GM12878 (cell line): ENCODE measurements around the gene STPG3. TPM values are rescaled to one million over a fixed set of nuclear protein-coding genes. Genes with fewer than 3 reads are reported as not detected.

Experiments
- ATAC-seq: fragments of 200-7000 bp; cut with Tn5 transposase; 3 replicates; pipeline ENCODE4 v1.9.1; 2020; ENCODE audit warnings: mild to moderate bottlenecking, moderate library complexity
- BruUV-seq: library from RNA; stranded (reverse); fragments of 400-500 nt; replicated peaks from 2 replicates; lab custom pipeline; 2021; lab: Mats Ljungman, UMichigan
- CTCF ChIA-PET: fragments of 300-600 bp; sonication (Branson Sonifier 250); formaldehyde crosslinking; extraction: SDS; loops from one replicate; lab custom pipeline; 2021; ENCODE audit warnings: inconsistent platforms; lab: Yijun Ruan, JAX
- POLR2A ChIA-PET: fragments of 350-600 bp; formaldehyde crosslinking; extraction: SDS; loops from one replicate; lab custom pipeline; 2021; ENCODE audit warnings: inconsistent platforms; lab: Charles Lee
- RAD21 ChIA-PET: fragments of 300-600 bp; sonication (Branson Sonifier 250); formaldehyde crosslinking; loops from one replicate; lab custom pipeline; 2023; ENCODE audit warnings: antibody characterized with exemption; ENCODE audit not compliant: unreplicated experiment; lab: Charles Lee
- SMC1A ChIA-PET: fragments of 300-600 bp; sonication (Branson Sonifier 250); formaldehyde crosslinking; loops from one replicate; lab custom pipeline; 2023; ENCODE audit not compliant: unreplicated experiment, uncharacterized antibody; lab: Charles Lee
- DNase-seq: peaks from one replicate; pipeline ENCODE4 v3.0.0-alpha.2; 2011; ENCODE audit warnings: low read depth, low spot score
- FAIRE-seq: peaks from 3 replicates; lab custom pipeline; 2011; peaks lifted over from hg19 to GRCh38; lab: Jason Lieb, UNC
- H2AFZ ChIP-seq: 2 replicates; pipeline ENCODE4 v1.6.0; 2011; ENCODE audit warnings: low read depth, low read length, control low read depth; ENCODE audit not compliant: control insufficient read depth
- H3K27ac ChIP-seq: 2 replicates; pipeline ENCODE4 v1.5.1; 2011; ENCODE audit warnings: control low read depth; ENCODE audit not compliant: control insufficient read depth, insufficient read depth
- H3K27me3 ChIP-seq, 2 experiments: replicated peaks in 1 of 2; 2 replicates each; pipeline versions ENCODE4 v1.6.0 to v1.6.1; 2011; ENCODE audit warnings: low read length in 1 of 2; ENCODE audit not compliant: control insufficient read depth in 2 of 2, insufficient read depth in 2 of 2
- H3K36me3 ChIP-seq, 2 experiments: 2 replicates each; pipeline ENCODE4 v1.5.1; 2011; ENCODE audit warnings: low read length in 1 of 2; ENCODE audit not compliant: control insufficient read depth in 2 of 2, insufficient read depth in 2 of 2
- H3K4me1 ChIP-seq: 2 replicates; pipeline ENCODE4 v1.6.1; 2011; ENCODE audit warnings: mild to moderate bottlenecking, low read length, moderate library complexity, mixed read lengths; ENCODE audit not compliant: control insufficient read depth, insufficient read depth
- H3K4me2 ChIP-seq: 2 replicates; pipeline ENCODE4 v1.6.0; 2011; ENCODE audit warnings: control low read depth; ENCODE audit not compliant: control insufficient read depth, insufficient read depth
- H3K4me3 ChIP-seq: fragments of 200-600 bp; sonication (generic); 2 replicates; pipeline ENCODE4 v1.5.1; 2016
- H3K79me2 ChIP-seq: 2 replicates; pipeline ENCODE4 v1.6.0; 2011; ENCODE audit warnings: low read length; ENCODE audit not compliant: control insufficient read depth, insufficient read depth
- H3K9ac ChIP-seq: 2 replicates; pipeline ENCODE4 v1.8.0; 2011; ENCODE audit warnings: low read length, control low read depth, mixed read lengths; ENCODE audit not compliant: control insufficient read depth, insufficient read depth
- H3K9me3 ChIP-seq: replicated peaks from 3 replicates; pipeline ENCODE4 v1.5.1; 2011; ENCODE audit warnings: mild to moderate bottlenecking, low read length; ENCODE audit not compliant: control insufficient read depth, insufficient read depth
- H4K20me1 ChIP-seq: 2 replicates; pipeline ENCODE4 v1.6.0; 2011; ENCODE audit not compliant: control insufficient read depth, insufficient read depth
- CREM ChIP-seq: IDR thresholded peaks from 2 replicates; pipeline ENCODE4 v1.6.1; 2014; ENCODE audit warnings: antibody characterized with exemption, low read depth
- E2F4 ChIP-seq: IDR thresholded peaks from 2 replicates; pipeline ENCODE4 v1.6.1; 2012; ENCODE audit warnings: low read depth, low read length, improper control_type of control experiment
- NBN ChIP-seq: fragments of 450-650 bp; IDR thresholded peaks from 2 replicates; pipeline ENCODE4 v1.6.1; 2016
- SMAD5 ChIP-seq: IDR thresholded peaks from 2 replicates; pipeline ENCODE4 v1.6.1; 2016; ENCODE audit warnings: antibody characterized with exemption, low read depth
- STAT1 ChIP-seq: fragments of 450-650 bp; conservative IDR thresholded peaks from 2 replicates; pipeline ENCODE4 v1.6.1; 2014; ENCODE audit warnings: antibody characterized with exemption, mild to moderate bottlenecking
- ZNF207 ChIP-seq: fragments of 450-650 bp; IDR thresholded peaks from 2 replicates; pipeline ENCODE4 v1.6.1; 2014; ENCODE audit warnings: antibody characterized with exemption, mild to moderate bottlenecking, borderline replicate concordance
- WGBS: methylation state at CpG from one replicate; pipeline ENCODE4 v1.1.6; 2016; ENCODE audit warnings: low lambda C conversion rate; ENCODE audit not compliant: insufficient replicate concordance, insufficient coverage; ENCODE audit errors: missing lambda C conversion rate; 5-methylcytosine and 5-hydroxymethylcytosine counted together
- in situ Hi-C: fragments of 300-500 bp; cut with MboI; formaldehyde crosslinking; loops from 9 replicates; pipeline ENCODE4 v1.14.3; 2018; ENCODE audit warnings: mixed read lengths
- intact Hi-C: fragments of 100-400 bp; cut with micrococcal nuclease; formaldehyde crosslinking; loops from one replicate; pipeline ENCODE4 v1.14.2; 2022; ENCODE audit not compliant: unreplicated experiment
- polyA plus RNA-seq, 11 experiments: library from polyadenylated mRNA; depleted of rRNA in 4 of 11; unstranded in 6 of 11; stranded (reverse) in 5 of 11; fragments of >200 nt; fragmentation: Nextera tagmentation in 4 of 11; fragmentation: Illumina TruSeq in 1 of 11; extraction: Ambion mirVana in 4 of 11; extraction: Trizol in 1 of 11; gene quantifications; 1 replicate in 1 of 11; 2 replicates in 10 of 11; pipeline versions ENCODE4 v1.2.1 to v1.2.3, GENCODE V29; 2011 to 2016; ENCODE audit warnings: inconsistent platforms in 2 of 11, missing spikeins in 2 of 11, low read depth in 1 of 11
- total RNA-seq, 4 experiments: library from RNA; depleted of rRNA in 3 of 4; stranded (reverse); fragments of >200 nt in 3 of 4; fragmentation: Illumina TruSeq in 1 of 4; extraction: Trizol in 1 of 4; gene quantifications; 2 replicates each; pipeline versions ENCODE4 v1.2.1 to v1.2.3, GENCODE V29; 2013 to 2021

Gene STPG3
- total and polyA plus RNA-seq, 10 of the 15 experiments (the other 5 are each of a cell fraction or from before 2014, with no cell fraction given): not detected

GRCh38 chr9:137271696-137272076, 20.6 kb downstream of the STPG3 start:
- WGBS: 33% methylated on average over 3 of the region's 3 CpGs
- TF ChIP-seq E2F4: no peak
- no peak for TF ChIP-seq NBN
- TF ChIP-seq CREM: no peak
- no peak for TF ChIP-seq STAT1
- TF ChIP-seq SMAD5: no peak
- no peak for TF ChIP-seq ZNF207
- ChIA-PET CTCF (no interaction called here), POLR2A (interaction anchor here (0.6 kb wide), 1 partner anchor 61 kb away, joined by 3 read pairs; no protein-coding TSS in a partner anchor), RAD21 (interaction anchor here (0.6 kb wide), 1 partner anchor 17 kb away, joined by 3 read pairs; no protein-coding TSS in a partner anchor), SMC1A (no interaction called here)
- Histone ChIP-seq H3K9me3 (no peaks in the 10 kb centered on the region), H3K4me1 (peaks cover 43% of the 10 kb centered on the region), H3K27me3 (no peaks in the 10 kb centered on the region), H3K36me3 (peaks cover 6 to 8% of the 10 kb centered on the region in 2 experiments; a peak in 3 of 4 replicates), H3K27ac (no peak overlapping the region), H3K4me3 (no peak overlapping the region), H3K4me2 (no peak overlapping the region), H3K79me2 (0 out of 2 replicates have a peak, but pooled peaks cover 2% of the 10 kb centered on the region), H3K9ac (no peak overlapping the region), H2AFZ (no peak overlapping the region), H4K20me1 (no peaks in the 10 kb centered on the region)
- in situ Hi-C loops (no loop called here), intact Hi-C loops (no loop called here)
- BruUV-seq: no TSS peak
- FAIRE-seq: no peak
- no peak for DNase-seq
- no peak for ATAC-seq
